Loucy (cell line): ENCODE data around the gene RRAS.

Source experiments
- EZH2phosphoT487 ChIP-seq: fragments of 200-600 bp; IDR thresholded peaks from 2 replicates; pipeline ENCODE4 v1.6.1; 2018; ENCODE audit warnings: antibody characterized with exemption, mild to moderate bottlenecking, moderate library complexity, borderline replicate concordance
- TF ChIP-seq, protein P1 (sequence below): fragments of 200-600 bp; sonication (generic); conservative IDR thresholded peaks from 2 replicates; pipeline ENCODE4 v1.5.1; 2014; ENCODE audit warnings: mild to moderate bottlenecking, antibody characterized with exemption, low read length

DNA sequence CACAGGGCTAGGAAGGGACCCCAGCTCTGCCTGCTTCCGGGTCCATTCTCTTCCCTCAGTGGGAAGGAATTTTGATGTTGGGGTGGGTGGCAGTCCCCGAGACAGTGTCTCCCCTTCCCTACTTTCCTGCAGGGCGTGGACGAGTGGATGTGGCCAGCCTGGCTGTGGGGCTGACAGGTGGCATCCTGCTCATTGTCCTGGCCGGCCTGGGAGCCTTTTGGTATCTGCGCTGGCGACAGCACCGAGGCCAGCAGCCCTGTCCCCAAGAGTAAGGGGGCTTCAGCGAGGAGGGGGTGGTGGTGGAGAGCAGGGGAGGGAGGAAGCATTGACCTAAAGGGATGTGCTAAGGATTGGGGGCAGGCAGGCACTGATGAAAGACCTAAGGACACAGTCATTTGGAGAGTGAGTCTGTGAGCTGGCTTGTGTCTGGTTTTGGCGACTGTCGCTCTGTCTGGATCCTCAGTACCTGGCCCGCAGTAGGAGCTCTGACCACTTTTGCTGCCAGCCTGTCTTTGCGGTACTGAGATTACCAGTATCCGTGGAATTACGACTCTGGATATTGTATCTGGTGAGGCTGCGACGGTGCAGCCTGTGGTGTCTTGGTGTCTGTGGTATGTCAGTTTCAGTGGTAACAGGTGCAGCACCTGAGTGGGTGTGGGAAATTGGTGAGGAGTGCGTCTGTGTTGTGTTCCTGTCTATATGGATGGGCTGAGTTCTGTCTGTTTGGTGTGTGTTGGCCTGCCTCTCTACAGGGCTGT lies 51.4 kb downstream of the RRAS start:
- TF ChIP-seq, protein P1, sequence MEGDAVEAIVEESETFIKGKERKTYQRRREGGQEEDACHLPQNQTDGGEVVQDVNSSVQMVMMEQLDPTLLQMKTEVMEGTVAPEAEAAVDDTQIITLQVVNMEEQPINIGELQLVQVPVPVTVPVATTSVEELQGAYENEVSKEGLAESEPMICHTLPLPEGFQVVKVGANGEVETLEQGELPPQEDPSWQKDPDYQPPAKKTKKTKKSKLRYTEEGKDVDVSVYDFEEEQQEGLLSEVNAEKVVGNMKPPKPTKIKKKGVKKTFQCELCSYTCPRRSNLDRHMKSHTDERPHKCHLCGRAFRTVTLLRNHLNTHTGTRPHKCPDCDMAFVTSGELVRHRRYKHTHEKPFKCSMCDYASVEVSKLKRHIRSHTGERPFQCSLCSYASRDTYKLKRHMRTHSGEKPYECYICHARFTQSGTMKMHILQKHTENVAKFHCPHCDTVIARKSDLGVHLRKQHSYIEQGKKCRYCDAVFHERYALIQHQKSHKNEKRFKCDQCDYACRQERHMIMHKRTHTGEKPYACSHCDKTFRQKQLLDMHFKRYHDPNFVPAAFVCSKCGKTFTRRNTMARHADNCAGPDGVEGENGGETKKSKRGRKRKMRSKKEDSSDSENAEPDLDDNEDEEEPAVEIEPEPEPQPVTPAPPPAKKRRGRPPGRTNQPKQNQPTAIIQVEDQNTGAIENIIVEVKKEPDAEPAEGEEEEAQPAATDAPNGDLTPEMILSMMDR = no peak
- TF ChIP-seq EZH2phosphoT487 = no peak
